GM10266 (cell line): ENCODE measurements around the gene MYO1D.
A peak's percentile ranks its signal among the peaks of the same experiment; 100 is the strongest.

Experiments
- DNase-seq: peaks from one replicate; pipeline ENCODE4 v3.0.0; 2012; ENCODE audit errors: extremely low spot score
- TF ChIP-seq, protein P1 (sequence below): IDR thresholded peaks from 2 replicates; pipeline ENCODE4 v1.5.1; 2012; ENCODE audit warnings: mild to moderate bottlenecking, low read depth; ENCODE audit not compliant: control insufficient read depth, insufficient read depth; ENCODE audit errors: missing control alignments

Gene MYO1D

DNA sequence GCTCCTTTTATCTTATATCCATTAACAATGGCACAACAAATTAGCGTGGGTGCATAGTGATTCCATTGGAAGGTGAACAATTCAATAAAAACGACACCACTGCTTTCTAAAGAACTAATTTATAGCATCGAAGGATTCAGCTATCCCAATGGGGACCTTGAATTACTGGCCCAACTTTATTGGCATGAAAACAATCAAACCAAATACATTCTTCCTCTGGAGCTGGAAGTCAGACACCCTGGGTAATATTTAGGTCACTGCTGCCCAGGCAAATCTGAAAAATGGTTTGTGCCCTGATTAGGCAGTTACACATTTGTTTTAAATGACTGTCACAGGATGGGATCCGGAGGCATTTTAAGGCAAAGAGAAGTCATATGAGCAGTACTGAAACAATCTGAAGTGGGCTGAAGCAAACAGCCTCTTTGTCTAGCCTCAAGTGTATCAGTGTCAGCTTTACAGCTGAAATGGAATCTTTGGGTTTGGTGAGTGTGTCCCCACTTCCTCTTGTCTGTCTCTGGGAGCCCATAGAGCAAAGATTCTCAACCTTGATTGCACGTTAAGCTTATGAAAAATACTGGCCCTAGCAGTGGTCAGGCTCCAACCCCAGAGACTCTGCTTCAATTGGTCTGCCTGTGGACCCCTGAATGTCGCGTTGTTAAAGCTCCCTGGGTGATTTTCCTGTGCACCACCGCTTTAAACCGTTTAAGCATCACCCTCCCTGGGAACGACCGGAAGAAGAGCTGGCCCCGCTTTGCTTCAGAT lies 359.8 kb downstream of the MYO1D start:
- peak; percentile 67 for DNase-seq
- TF ChIP-seq, protein P1, sequence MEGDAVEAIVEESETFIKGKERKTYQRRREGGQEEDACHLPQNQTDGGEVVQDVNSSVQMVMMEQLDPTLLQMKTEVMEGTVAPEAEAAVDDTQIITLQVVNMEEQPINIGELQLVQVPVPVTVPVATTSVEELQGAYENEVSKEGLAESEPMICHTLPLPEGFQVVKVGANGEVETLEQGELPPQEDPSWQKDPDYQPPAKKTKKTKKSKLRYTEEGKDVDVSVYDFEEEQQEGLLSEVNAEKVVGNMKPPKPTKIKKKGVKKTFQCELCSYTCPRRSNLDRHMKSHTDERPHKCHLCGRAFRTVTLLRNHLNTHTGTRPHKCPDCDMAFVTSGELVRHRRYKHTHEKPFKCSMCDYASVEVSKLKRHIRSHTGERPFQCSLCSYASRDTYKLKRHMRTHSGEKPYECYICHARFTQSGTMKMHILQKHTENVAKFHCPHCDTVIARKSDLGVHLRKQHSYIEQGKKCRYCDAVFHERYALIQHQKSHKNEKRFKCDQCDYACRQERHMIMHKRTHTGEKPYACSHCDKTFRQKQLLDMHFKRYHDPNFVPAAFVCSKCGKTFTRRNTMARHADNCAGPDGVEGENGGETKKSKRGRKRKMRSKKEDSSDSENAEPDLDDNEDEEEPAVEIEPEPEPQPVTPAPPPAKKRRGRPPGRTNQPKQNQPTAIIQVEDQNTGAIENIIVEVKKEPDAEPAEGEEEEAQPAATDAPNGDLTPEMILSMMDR: no peak

GRCh38 chr17:32516450-32516849 lies 360.5 kb downstream of the MYO1D start:
- DNase-seq: no peak
- TF ChIP-seq, protein P1: no peak

DNA sequence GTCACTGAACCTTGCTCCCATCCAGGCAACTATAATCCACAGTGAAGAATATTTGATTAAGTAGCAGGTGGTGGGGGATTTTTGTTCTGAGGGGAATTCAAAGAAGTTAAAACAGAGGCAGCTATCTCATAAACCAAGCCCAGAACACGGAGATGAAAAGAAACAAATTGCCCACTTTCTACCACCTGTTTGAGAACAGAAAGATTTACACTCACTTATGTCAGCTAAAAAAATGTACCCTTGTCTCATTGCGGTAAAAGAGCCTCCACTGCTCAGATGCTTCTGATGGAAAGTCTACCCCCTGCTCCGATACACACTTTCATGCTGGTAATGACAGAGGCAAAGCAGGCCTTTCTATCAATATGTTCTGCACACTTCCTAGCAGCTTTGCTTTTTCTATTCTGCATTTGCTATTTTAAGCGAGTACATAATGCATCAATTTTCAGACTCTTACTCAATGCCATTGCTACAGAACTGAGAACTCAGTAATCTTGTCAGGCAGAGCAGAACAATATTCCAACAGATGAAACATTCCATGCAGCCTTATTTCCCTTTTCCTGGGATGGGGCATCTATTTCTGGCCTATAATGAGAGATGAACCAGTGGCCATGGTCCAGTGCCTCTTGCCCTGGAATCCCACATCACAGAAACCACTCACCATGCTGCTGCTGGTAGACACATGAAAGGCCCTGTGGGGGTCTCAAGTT lies 361.1 kb downstream of the MYO1D start:
- TF ChIP-seq, protein P1: no peak
- DNase-seq: peak; percentile 76

GRCh38 chr17:32514606-32515005 lies 362.3 kb downstream of the MYO1D start:
- TF ChIP-seq, protein P1: no peak
- DNase-seq: no peak

DNA sequence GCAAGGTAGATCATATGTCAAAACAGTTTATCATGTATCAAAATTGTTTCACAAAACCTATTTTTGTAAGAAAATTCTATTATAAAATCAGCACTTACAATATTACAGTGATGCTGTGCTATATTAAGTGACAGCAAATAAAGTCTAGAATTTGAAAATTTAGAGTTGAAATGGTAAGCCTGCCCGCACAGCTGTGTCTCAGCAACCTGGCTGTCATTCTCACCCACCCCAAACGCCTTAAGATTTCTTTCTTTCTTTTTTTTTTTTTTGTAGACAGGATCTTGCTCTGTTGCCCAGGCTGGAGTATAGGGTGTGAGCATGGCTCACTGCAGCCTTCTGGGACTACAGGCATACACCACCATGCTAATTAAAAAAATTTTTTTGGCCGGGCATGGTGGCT lies 363.3 kb downstream of the MYO1D start:
- no peak for DNase-seq
- TF ChIP-seq, protein P1: no peak

DNA sequence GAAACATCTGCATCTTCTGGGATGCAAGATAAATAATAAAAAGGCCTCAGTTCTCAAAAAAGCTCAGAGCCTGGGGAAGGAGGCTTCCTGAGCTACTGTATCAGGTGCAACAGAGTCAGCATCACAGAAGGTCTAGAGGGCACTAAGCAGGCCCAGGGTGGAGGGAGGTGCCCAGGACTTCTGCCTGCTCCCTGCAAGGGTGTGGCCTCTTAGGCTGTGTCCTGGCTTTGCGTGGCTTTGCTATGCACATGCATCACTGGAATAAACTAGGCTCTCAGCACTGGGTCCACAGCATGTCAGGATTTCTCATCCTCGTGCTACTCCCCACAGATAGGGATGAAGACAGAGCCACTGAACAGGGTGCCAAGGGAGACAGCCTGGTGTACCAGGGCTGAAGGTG lies 364.6 kb downstream of the MYO1D start:
- TF ChIP-seq, protein P1: no peak

GRCh38 chr17:32510466-32510865 lies 366.5 kb downstream of the MYO1D start:
- TF ChIP-seq, protein P1: no peak

More for the DNA sequence above, 364.6 kb downstream of the MYO1D start:
- no peak for DNase-seq

More at GRCh38 chr17:32510466-32510865, 366.5 kb downstream of the MYO1D start:
- no peak for DNase-seq
